CD4-positive, alpha-beta T cell treated with Interleukin-17A for 1 hour (primary cell): Measurements from ENCODE around the gene ADGRA1.

ENCODE experiments used
- DNase-seq: peaks from one replicate; pipeline ENCODE4 v3.0.0-alpha.2; 2020

The ADGRA1 gene

GRCh38 chr10:133114726-133115452, 27.2 kb downstream of the ADGRA1 start:
- DNase-seq, result no peak

GRCh38 chr10:133115453-133115842, 27.7 kb downstream of the ADGRA1 start:
- DNase-seq, result no peak

GRCh38 chr10:133115976-133116375, 28.3 kb downstream of the ADGRA1 start:
- DNase-seq, result no peak

GRCh38 chr10:133116455-133116854, 28.7 kb downstream of the ADGRA1 start:
- no peak for DNase-seq

- DNase-seq, result no peak
These were observed 29.4 kb downstream of the ADGRA1 start for GRCh38 chr10:133117036-133117687.

GRCh38 chr10:133117688-133118071, 30.0 kb downstream of the ADGRA1 start:
- no peak for DNase-seq

- DNase-seq, result no peak
These were observed 33.8 kb downstream of the ADGRA1 start for GRCh38 chr10:133121479-133121878.

GRCh38 chr10:133122171-133122935, 34.6 kb downstream of the ADGRA1 start:
- no peak for DNase-seq

- DNase-seq, result no peak
These were observed 35.5 kb downstream of the ADGRA1 start for GRCh38 chr10:133123050-133123745.

GRCh38 chr10:133123746-133124356, 36.1 kb downstream of the ADGRA1 start:
- DNase-seq, result no peak

- DNase-seq, result no peak
These were observed 36.9 kb downstream of the ADGRA1 start for GRCh38 chr10:133124357-133125211.

- no peak for DNase-seq
These were observed 38.2 kb downstream of the ADGRA1 start for GRCh38 chr10:133125901-133126300.

- no peak for DNase-seq
These were observed 38.9 kb downstream of the ADGRA1 start for GRCh38 chr10:133126431-133127290.

GRCh38 chr10:133127291-133128125, 39.8 kb downstream of the ADGRA1 start:
- DNase-seq, result peak; percentile 28

- DNase-seq, result no peak
These were observed 40.7 kb downstream of the ADGRA1 start for GRCh38 chr10:133128126-133129070.

- DNase-seq, result no peak
These were observed 41.5 kb downstream of the ADGRA1 start for GRCh38 chr10:133129071-133129858.

- no peak for DNase-seq
These were observed 42.3 kb downstream of the ADGRA1 start for GRCh38 chr10:133129859-133130495.
